OCI-LY3 (cell line): ENCODE measurements around the gene PI16.

ENCODE experiments used
- H2AFZ ChIP-seq: fragments of 200-600, 300-600 bp; shearing (Covaris generic); 2 replicates; pipeline ENCODE4 v1.6.0; 2014; ENCODE audit warnings: antibody characterized with exemption, low read depth, low read length
- H3K27ac ChIP-seq: fragments of 200-600, 300-600 bp; sonication (generic); 2 replicates; pipeline ENCODE4 v1.5.1; 2014; ENCODE audit warnings: mild to moderate bottlenecking, low read length, moderate library complexity, mixed read lengths
- H3K27me3 ChIP-seq: fragments of 200-600, 300-600 bp; sonication (generic); 2 replicates; pipeline ENCODE4 v1.6.1; 2014; ENCODE audit warnings: low read depth, low read length, mixed read lengths
- H3K36me3 ChIP-seq: fragments of 200-600, 300-600 bp; sonication (generic); replicated peaks from 2 replicates; pipeline ENCODE3; 2014; ENCODE audit warnings: low read depth, low read length, mixed read lengths
- H3K4me1 ChIP-seq: fragments of 300-600, 200-600 bp; sonication (generic); 2 replicates; pipeline ENCODE4 v1.6.1; 2014; ENCODE audit warnings: low read length, mixed read lengths
- H3K4me2 ChIP-seq: fragments of 200-600, 300-600 bp; sonication (generic); 2 replicates; pipeline ENCODE4 v1.6.1; 2014; ENCODE audit warnings: low read length, mixed read lengths
- H3K4me3 ChIP-seq: fragments of 300-600, 200-600 bp; sonication (generic); 2 replicates; pipeline ENCODE4 v1.5.1; 2014; ENCODE audit warnings: antibody characterized with exemption, mild to moderate bottlenecking, low read length, moderate library complexity
- H3K79me2 ChIP-seq: fragments of 300-600, 200-600 bp; shearing (Covaris generic); 2 replicates; pipeline ENCODE4 v1.6.1; 2014; ENCODE audit warnings: mild to moderate bottlenecking, low read length, mixed read lengths
- H3K9ac ChIP-seq: fragments of 300-600, 200-600 bp; shearing (Covaris generic); 2 replicates; pipeline ENCODE4 v1.6.0; 2014; ENCODE audit warnings: mild to moderate bottlenecking, low read length, moderate library complexity
- H3K9me3 ChIP-seq: fragments of 200-600, 300-600 bp; shearing (Covaris generic); 2 replicates; pipeline ENCODE4 v1.6.1; 2014; ENCODE audit warnings: low read length, mixed read lengths; ENCODE audit not compliant: insufficient read depth
- H4K20me1 ChIP-seq: fragments of 200-600, 300-600 bp; sonication (generic); 2 replicates; pipeline ENCODE4 v1.6.1; 2016; ENCODE audit warnings: low read length, mixed read lengths; ENCODE audit not compliant: insufficient read depth
- EZH2phosphoT487 ChIP-seq: fragments of 200-600 bp; shearing (Covaris generic); IDR thresholded peaks from 2 replicates; pipeline ENCODE4 v1.6.1; 2018; ENCODE audit warnings: antibody characterized with exemption, mixed run types, low read depth
- TF ChIP-seq, protein P1 (sequence below): fragments of 200-600, 300-600 bp; sonication (generic); IDR thresholded peaks from 2 replicates; pipeline ENCODE4 v1.5.1; 2014; ENCODE audit warnings: antibody characterized with exemption, low read length, low read depth

The PI16 gene

GRCh38 chr6:36998723-36999038 is 44.1 kb downstream of the PI16 start:
- no peak overlapping the region for H3K9ac ChIP-seq
- no peak overlapping the region for H2AFZ ChIP-seq
- no peak overlapping the region for H3K27ac ChIP-seq
- TF ChIP-seq, protein P1, sequence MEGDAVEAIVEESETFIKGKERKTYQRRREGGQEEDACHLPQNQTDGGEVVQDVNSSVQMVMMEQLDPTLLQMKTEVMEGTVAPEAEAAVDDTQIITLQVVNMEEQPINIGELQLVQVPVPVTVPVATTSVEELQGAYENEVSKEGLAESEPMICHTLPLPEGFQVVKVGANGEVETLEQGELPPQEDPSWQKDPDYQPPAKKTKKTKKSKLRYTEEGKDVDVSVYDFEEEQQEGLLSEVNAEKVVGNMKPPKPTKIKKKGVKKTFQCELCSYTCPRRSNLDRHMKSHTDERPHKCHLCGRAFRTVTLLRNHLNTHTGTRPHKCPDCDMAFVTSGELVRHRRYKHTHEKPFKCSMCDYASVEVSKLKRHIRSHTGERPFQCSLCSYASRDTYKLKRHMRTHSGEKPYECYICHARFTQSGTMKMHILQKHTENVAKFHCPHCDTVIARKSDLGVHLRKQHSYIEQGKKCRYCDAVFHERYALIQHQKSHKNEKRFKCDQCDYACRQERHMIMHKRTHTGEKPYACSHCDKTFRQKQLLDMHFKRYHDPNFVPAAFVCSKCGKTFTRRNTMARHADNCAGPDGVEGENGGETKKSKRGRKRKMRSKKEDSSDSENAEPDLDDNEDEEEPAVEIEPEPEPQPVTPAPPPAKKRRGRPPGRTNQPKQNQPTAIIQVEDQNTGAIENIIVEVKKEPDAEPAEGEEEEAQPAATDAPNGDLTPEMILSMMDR, result no peak
- TF ChIP-seq EZH2phosphoT487, result no peak
- H3K36me3 ChIP-seq, result no peaks in the 10 kb centered on the region
- H3K4me1 ChIP-seq, result peaks cover under 1% of the 10 kb centered on the region
- H3K79me2 ChIP-seq, result no peaks in the 10 kb centered on the region
- H3K4me2 ChIP-seq, result no peak overlapping the region
- peaks cover 14% of the 10 kb centered on the region for H3K27me3 ChIP-seq
- H3K9me3 ChIP-seq, result no peaks in the 10 kb centered on the region
- no peak overlapping the region for H3K4me3 ChIP-seq
- no peaks in the 10 kb centered on the region for H4K20me1 ChIP-seq

DNA sequence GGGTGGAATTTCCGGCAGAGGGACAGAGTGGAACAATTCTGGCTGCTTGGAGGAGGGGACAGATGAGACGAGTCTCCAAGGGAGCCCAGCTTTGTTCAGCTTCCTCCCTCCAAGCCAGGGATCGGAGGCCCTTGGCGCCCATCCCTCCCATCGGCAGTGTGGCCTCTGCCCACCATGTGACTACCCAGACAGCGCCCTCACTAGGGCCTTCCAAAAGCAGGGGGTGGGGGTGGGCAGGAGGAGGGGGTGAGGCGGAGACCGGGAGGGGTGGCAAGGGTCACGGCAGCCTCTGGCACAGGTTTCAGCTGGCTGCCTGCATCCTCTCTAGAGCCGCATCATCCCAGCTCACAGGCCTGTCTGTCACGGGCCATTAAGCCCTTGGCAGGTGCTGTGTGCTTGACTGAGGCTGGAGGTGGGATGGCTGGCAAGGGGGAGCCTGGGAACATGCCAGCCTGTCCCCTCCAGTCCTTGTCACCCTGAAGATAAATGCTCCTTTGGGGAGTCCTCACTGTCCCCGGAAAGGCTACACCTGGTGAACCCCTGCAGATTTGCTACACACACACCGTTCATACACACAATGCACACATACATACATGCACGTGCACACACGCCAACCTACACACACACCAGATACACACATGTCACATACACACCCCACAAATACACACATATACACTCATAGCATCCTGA is 44.7 kb downstream of the PI16 start:
- TF ChIP-seq EZH2phosphoT487, result no peak
- TF ChIP-seq, protein P1, result no peak
- Histone ChIP-seq H3K79me2 (no peaks in the 10 kb centered on the region), H3K27me3 (peaks cover 11% of the 10 kb centered on the region), H2AFZ (no peak overlapping the region), H3K9me3 (no peaks in the 10 kb centered on the region), H3K4me2 (no peak overlapping the region), H3K4me1 (peaks cover 6% of the 10 kb centered on the region), H3K27ac (no peak overlapping the region), H3K9ac (no peak overlapping the region), H3K36me3 (no peaks in the 10 kb centered on the region), H4K20me1 (no peaks in the 10 kb centered on the region), H3K4me3 (no peak overlapping the region)

GRCh38 chr6:36999751-37000125 is 45.2 kb downstream of the PI16 start:
- H3K4me3 ChIP-seq, result no peak overlapping the region
- H4K20me1 ChIP-seq, result no peaks in the 10 kb centered on the region
- no peaks in the 10 kb centered on the region for H3K36me3 ChIP-seq
- no peak overlapping the region for H3K27ac ChIP-seq
- TF ChIP-seq, protein P1, result no peak
- no peak for TF ChIP-seq EZH2phosphoT487
- no peaks in the 10 kb centered on the region for H3K9me3 ChIP-seq
- peaks cover 9% of the 10 kb centered on the region for H3K27me3 ChIP-seq
- no peaks in the 10 kb centered on the region for H3K79me2 ChIP-seq
- no peak overlapping the region for H2AFZ ChIP-seq
- no peak overlapping the region for H3K9ac ChIP-seq
- H3K4me2 ChIP-seq, result no peak overlapping the region
- H3K4me1 ChIP-seq, result peaks cover 11% of the 10 kb centered on the region

- TF ChIP-seq, protein P1, result no peak
- TF ChIP-seq EZH2phosphoT487, result no peak
- H3K27ac ChIP-seq, result peak overlapping the region; percentile 95; the same call in 1 of the 2 replicates
- H3K9me3 ChIP-seq, result no peaks in the 10 kb centered on the region
- peaks cover 39% of the 10 kb centered on the region for H3K4me1 ChIP-seq
- H3K27me3 ChIP-seq, result no peaks in the 10 kb centered on the region; the same call in 1 of the 2 replicates
- H3K4me3 ChIP-seq, result 0 out of 2 replicates have a peak overlapping the region, but pooled peaks have one; percentile 86
- H3K79me2 ChIP-seq, result peaks cover 42% of the 10 kb centered on the region
- peaks cover 17% of the 10 kb centered on the region for H4K20me1 ChIP-seq
- peak overlapping the region; percentile 4; the same call in 1 of the 2 replicates for H2AFZ ChIP-seq
- H3K36me3 ChIP-seq, result peaks cover 22% of the 10 kb centered on the region
- H3K4me2 ChIP-seq, result peak overlapping the region; percentile 99
- peak overlapping the region; percentile 19; the same call in 1 of the 2 replicates for H3K9ac ChIP-seq
Measured at GRCh38 chr6:37004044-37004980, 49.8 kb downstream of the PI16 start.
